ENCODE data around the gene GFY. TPM values are rescaled to one million over a fixed set of nuclear protein-coding genes. Genes with fewer than 3 reads are reported as not detected.

GFY gene
- total and polyA plus RNA-seq, 9 of the 15 experiments (the other 6 are each of a cell fraction or from before 2014, with no cell fraction given): 0.06 to 0.40 (median 0.19) TPM; not detected in 3

- TF ChIP-seq THAP12 (CRISPR knock-in tag; IDR thresholded peaks at IDR 0.05) (peak; percentile 32; the same call in 1 of the 2 replicates), ZNF134 (CRISPR knock-in tag; conservative IDR thresholded peaks at IDR 0.05) (0 out of 2 replicates have a peak, but pooled peaks have one; percentile 10), PRDM10 (IDR thresholded peaks at IDR 0.05; ENCODE audit: partially characterized antibody) (peak; percentile 28), NELFE (IDR thresholded peaks at IDR 0.05; ENCODE audit: insufficient read depth, insufficient read length) (no peak), POLR2AphosphoS5 (IDR thresholded peaks at IDR 0.05; ENCODE audit: control insufficient read depth, insufficient read depth, low read depth, low read length) (no peak), RUNX1 (IDR thresholded peaks at IDR 0.05; ENCODE audit: low read depth) (no peak), CEBPG (CRISPR knock-in tag; IDR thresholded peaks at IDR 0.05) (no peak), CEBPG (tag; conservative IDR thresholded peaks at IDR 0.05 in 1 of 2, IDR thresholded peaks at IDR 0.05 in 1 of 2) (no peak), SMAD4 (CRISPR knock-in tag; conservative IDR thresholded peaks at IDR 0.05) (peak; percentile 80), GTF2E2 (tag; IDR thresholded peaks at IDR 0.05) (no peak), CREB1 (IDR thresholded peaks at IDR 0.05) (peak; percentile 64), CREB1 (CRISPR knock-in tag; IDR thresholded peaks at IDR 0.05) (peak; percentile 67; the same call in 1 of the 2 replicates), ZNF512 (tag; IDR thresholded peaks at IDR 0.05) (peak; percentile 89), ID3 (CRISPR knock-in tag; IDR thresholded peaks at IDR 0.05) (no peak), ID3 (tag; IDR thresholded peaks at IDR 0.05) (peak; percentile 52; the same call in 1 of the 2 replicates), NFYB (IDR thresholded peaks at IDR 0.05; ENCODE audit: extremely low read depth, insufficient read length) (no peak), NKRF (IDR thresholded peaks at IDR 0.05; ENCODE audit: borderline replicate concordance) (peak; percentile 55; the same call in 1 of the 2 replicates)
Observed at GRCh38 chr19:49443366-49444099, 18.3 kb downstream of the GFY start (continued).
